Medulla oblongata (tissue), 1 donor: ENCODE measurements around the gene MT1F.
"Not testable (repeated sequence)": the region's sequence is repeated elsewhere in the genome, so short reads cannot be mapped to it uniquely, and the experiment has no call there.

Source experiments
- DNase-seq: peaks from one replicate; pipeline ENCODE4 v3.0.0-alpha.2; 2015; ENCODE audit errors: extremely low spot score

MT1F gene

DNA sequence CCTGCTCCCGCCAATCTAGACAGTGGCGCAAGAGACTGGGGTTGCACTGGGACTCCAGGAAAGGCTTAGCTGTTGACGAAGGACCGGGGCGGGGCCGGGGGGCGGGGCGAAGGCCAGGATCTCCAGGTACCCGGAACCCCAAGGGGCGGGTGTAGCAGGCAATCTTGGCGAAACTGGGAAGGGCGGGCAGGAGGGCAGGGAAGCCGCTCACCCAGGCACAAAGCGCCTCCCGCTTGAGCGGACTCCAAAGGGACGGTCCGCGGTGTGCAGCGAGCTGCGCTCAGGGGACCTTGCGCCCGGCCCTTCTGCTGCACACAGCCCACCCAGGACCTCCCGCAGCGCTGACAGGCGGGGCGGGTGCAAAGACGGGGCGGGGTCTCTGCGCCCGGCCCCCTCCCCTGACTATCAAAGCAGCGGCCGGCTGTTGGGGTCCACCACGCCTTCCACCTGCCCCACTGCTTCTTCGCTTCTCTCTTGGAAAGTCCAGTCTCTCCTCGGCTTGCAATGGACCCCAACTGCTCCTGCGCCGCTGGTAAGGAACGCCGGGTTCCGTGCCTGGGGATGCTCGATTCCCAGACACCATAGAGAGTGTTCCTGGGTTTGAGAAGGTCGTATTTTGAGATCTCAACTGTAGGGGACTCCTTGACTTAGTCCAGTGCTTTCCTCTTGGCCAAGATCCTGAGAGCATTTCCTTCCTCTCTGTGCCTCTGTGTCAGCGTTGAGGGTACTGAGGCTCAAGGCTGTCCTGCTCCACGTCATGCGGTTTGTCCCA lies at the start of gene MT1F:
MT1F (plus strand) TSS at position 405 of the 772 bp plus-strand sequence; CDS start at position 505, 100 bp downstream.
- peak; percentile 69 for DNase-seq

DNA sequence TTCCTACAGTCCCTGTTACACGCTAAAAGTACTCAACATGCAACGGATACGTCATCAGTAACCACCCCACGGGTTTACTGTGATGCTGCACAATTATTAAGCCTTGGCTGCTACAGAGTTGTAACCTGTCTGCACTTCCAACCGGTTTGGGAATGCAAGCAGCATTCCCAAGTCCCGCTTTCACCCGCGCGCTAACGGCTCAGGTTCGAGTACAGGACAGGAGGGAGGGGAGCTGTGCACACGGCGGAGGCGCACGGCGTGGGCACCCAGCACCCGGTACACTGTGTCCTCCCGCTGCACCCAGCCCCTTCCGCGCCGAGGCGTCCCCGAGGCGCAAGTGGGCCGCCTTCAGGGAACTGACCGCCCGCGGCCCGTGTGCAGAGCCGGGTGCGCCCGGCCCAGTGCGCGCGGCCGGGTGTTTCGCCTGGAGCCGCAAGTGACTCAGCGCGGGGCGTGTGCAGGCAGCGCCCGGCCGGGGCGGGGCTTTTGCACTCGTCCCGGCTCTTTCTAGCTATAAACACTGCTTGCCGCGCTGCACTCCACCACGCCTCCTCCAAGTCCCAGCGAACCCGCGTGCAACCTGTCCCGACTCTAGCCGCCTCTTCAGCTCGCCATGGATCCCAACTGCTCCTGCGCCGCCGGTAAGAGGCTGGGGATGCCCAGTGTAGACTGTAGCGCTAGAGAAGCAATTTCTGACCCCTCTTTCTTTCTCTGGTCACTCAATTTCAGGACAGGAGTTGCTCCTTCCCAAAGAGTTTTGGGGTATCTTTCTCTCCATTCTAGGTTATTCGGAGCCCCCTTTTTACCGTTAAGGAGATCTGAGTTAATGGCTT lies 49.5 kb upstream of the MT1F start, which contains the start of gene MT2A:
MT2A (plus strand) TSS at position 542 of the 833 bp plus-strand sequence; CDS start at position 614, 72 bp downstream.
- DNase-seq, result peak; percentile 93

DNA sequence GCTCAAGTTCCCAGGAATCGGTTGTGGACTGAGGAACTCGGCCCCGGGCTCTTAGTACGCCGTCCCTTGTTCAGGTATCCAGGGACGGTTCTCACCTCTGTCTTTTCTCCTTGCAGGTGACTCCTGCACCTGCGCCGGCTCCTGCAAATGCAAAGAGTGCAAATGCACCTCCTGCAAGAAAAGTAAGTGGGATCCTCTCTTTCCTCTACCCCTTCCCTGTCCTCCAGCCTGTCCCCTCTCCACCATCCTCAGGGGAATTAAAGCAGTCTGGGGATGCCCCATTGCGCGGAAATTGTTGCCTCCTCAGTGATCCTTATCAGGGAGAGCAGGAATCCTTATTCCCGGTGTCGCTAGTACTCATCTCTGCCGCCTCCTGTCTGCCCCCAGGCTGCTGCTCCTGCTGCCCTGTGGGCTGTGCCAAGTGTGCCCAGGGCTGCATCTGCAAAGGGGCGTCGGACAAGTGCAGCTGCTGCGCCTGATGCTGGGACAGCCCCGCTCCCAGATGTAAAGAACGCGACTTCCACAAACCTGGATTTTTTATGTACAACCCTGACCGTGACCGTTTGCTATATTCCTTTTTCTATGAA lies 48.8 kb upstream of the MT1F start:
- DNase-seq, result no peak

DNA sequence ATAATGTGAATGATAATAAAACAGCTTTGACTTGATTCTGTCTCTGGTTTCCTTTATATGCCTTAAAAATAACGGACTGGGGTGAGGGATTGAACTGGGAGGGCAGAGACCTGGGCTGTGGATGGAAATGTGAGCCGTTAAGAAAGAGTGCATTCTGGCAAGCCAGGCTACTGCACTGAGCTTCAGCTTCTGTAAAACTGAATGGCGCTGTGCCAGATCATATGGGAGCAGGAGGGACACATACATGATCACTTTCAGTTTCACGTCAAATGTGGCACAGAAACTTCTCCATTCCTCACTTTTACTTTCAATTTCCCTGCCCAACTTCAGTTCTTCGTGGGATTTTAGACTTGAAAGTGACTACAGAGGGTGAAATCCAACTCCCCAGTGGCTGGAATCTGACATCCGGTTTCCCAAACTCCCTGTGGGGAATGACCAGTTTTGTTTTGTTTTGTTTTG lies 48.3 kb upstream of the MT1F start:
- DNase-seq, result peak; percentile 92

DNA sequence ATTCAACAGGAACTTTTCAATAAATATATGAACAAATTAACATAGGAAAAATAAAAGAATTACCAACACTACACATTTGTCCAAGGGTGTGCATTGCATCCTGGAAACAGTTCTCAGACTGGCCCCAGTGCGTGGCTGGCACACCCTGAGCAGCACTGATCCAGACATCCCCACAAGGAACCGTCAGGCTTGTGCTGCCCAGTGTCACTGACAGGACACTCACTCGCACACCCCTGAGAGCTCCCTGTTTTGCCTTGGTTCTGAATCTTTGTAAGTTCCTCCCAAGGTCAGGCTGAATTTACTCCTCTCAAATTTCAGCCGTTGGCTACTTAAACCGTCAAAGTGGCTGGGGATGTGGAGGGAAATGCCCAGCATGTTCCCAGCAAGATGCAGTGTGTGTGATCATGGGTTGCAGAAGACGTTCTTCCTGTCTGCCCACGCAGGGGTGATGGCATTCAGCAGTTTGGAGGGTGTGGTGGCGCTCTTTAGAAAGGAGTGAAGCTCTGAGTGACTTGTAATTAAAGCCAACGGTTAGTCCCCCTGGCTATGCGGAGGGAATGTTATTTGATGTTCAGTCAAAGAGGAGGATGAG lies 47.6 kb upstream of the MT1F start:
- peak; percentile 75 for DNase-seq

DNA sequence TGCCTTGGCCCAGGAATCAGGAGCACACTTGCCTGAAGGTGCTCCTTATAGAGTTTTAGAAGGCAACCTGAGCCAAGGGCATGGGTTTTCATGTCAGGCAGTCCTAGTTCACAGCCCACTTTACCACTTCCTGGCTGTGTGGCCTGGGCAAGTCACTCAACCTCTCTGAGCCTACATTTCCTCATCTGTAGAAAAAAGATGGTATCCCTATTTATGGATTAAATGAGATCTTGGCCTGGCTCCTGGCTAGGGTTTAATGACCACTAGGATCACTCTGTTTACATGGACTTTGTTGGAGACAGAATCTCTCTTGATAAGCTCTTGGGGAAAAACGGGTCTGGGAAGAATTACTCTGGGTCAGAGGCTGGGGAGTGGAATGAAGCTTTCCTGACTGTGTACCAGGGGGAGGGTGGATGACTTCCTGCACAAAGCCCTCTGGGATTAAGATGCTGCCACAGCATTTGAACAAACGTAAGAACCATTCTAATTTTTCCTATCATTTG lies 47.1 kb upstream of the MT1F start:
- DNase-seq, result no peak

DNA sequence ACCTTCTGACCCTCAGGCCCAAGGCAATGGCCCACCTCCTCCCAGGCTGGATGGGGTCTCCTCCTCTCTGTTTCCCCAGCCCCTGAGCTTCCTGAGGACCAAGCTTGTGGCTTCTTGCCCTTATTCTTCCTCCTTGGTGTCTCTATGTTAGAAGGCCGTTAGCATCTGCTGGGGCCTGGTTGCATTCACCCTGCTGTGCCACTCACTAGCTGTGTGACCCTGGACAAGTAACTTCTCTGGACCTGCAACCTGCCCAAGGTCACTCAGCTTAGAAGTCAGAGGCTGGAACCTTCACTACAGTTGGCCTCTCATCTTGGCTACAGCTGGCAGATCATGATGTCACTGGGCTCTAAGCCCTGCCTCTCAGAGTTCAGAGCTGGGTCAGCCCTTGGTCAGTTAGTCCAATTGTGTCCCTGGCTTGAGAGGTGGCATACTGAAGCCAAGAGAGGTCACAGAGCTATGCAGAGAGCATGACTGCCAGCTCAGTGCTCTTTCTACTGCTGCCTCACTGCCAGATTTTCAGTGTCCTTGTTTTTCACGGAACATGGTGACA lies 46.4 kb upstream of the MT1F start:
- peak; percentile 82 for DNase-seq

DNA sequence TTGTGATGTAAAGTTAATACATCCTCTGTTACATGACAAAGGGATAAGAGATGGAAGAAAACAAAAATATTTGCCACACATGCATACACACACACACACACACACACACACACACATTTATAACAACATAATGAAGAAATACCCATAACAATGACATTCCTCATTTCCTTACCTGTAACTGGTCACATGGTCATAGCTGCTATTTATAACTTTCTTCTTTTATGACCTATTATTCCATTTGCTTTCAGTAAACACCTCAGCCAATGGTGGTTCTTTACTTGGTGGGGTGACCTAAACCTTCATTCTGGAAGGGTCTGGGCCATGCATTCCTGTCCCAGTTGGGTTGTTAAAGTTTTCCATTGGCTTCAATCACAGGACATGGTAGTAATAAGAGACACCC lies 44.1 kb upstream of the MT1F start:
- no peak for DNase-seq

DNA sequence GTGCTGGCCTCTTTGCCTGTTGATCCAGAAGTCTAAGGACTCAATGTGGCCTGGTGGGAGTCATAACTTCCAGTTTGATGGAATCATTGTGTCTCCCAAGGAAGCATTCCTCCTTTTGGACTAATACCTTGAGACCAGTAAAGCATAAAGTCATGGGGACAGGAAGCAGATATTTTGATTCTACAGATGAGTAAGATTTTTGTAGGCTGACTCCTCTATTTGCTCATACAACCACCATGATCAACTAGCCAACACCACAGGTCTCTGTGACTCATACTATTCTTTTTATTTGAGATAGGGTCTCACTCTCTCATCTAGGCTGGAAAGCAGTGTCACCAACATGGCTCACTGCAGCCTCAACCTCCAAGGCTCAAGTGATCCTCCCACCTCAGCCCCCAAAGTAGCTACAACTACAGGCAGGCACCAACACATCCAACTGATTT lies 43.2 kb upstream of the MT1F start:
- DNase-seq, result no peak

DNA sequence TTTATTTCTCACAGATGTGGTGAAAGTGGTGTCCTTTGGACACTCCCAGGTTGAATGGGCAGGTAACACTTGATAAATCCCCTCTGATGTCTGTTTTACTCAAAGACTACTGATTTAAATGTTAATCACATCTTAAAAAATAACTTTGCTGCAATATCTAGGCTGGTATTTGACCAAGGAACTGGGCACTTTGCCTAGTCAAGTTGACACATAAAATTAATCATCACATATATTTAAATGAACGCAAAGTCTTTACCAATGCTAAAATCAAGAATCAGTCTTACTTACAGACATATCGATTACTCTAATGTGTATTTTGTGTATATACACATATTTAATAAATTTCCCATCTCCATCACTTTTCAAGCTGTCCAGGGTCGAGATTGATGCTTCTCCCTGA lies 42.4 kb upstream of the MT1F start:
- DNase-seq, result no peak

DNA sequence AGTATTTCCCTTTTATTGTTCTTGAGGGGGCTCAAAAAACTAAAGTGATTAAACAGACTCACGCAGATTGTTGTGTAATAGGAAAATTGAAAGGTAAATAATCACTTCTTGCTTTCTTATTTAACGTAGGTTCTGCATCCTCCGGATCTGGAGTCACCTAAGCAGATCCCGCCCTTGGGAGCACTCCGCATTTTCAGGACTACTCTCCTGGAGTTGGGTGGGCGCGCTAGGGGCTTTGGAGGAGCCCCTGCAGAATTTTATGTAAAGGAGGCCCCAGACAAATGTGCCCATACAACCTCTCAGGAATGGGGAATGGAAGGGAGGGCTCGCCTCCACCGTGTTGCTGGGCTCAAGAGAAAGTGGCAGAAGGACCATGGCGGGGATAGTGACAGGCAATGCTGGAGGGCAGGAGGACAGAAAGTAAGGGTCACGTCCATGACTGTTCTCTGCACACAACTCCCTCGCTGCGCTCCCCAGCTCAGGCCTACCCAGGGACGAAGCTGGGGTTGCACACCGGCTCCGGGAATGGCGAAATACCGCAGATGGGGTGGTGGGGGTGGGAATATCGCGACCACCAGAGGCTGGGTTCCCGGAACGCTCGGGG lies 41.0 kb upstream of the MT1F start:
- no peak for DNase-seq

DNA sequence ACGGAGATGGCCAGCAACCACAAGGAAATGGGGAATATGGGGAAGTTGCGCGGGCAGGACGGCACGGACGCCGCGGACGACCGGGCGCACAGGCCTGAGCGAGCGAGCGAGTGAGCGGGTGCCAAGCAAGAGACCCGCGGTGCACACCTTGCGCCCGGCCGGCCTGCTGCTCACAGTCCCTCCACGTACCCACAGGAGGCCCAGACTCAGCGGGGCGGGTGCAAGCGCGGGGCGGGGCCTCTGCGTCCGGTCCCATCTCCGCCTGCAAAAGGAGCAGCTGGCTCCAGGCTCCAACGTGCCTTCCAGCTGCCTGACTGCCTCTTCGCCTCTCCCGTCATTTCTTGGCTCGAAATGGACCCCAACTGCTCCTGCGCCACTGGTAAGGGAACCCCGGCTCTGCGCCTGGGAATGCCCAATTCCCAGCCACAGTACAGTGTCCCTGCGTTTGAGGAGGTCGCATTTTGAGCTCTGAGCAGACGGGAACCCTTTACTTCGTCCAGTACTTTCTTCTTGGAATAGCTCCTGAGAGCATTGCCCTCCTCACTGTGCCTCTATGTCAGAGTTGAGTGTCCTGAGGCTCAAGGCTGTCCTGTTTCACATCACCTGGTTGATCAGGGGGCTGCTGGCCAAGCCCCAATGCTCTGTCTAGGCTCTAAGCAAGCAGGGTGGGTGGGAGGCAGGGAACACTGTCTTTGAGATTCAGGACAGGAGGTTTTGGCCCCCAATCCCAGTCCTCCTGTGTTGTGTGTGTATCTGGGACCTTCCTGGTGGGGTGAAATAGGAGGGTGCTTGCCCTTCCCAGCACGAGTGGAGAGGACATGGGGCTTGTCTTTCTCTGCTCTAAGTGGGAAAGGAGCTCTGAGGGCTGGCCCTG lies 40.3 kb upstream of the MT1F start:
- peak; percentile 55 for DNase-seq

DNA sequence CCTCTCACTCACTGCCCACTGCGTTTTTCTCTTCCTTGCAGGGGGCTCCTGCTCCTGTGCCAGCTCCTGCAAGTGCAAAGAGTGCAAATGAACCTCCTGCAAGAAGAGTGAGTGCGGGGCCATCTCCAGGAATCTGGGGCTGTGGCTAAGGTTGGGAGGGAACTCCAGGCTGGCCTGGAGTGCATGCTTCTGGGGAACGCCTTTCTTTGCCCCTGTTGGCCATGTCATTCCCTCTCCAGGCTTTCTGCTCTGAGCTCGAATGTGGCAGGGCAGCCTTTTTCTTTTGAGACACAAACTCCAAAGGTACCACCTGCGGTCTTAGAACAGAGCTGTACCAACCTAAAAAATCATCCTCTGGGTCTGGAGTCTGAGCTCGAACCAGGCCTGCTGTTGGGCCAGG lies 39.6 kb upstream of the MT1F start:
- DNase-seq, result no peak

DNA sequence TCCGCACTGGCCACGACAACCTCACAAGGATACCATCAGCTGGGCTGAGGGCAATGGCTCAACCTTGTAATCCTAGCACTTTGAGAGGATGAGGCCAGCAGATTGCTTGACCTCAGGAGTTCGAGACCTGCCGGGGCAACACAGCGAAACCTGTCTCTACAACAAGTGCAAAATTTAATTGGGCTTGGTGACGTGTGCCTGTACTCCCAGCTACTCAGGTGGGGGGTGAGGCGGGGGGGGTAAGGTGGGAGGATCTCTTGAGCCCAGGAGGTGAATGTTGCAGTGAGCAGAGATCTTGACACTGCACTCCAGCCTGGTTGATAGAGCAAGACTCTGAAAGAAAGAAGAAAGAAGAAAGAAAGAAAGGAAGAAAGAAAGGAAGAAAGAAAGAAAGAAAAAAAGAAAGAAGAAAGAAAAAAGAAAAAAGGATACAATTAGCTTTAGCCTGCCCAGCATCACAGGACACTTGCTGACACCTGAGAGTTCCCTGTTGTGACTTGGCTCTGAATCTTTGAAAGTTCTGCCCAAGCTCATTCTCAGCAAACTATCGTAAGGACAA lies 37.3 kb upstream of the MT1F start:
- no peak for DNase-seq

DNA sequence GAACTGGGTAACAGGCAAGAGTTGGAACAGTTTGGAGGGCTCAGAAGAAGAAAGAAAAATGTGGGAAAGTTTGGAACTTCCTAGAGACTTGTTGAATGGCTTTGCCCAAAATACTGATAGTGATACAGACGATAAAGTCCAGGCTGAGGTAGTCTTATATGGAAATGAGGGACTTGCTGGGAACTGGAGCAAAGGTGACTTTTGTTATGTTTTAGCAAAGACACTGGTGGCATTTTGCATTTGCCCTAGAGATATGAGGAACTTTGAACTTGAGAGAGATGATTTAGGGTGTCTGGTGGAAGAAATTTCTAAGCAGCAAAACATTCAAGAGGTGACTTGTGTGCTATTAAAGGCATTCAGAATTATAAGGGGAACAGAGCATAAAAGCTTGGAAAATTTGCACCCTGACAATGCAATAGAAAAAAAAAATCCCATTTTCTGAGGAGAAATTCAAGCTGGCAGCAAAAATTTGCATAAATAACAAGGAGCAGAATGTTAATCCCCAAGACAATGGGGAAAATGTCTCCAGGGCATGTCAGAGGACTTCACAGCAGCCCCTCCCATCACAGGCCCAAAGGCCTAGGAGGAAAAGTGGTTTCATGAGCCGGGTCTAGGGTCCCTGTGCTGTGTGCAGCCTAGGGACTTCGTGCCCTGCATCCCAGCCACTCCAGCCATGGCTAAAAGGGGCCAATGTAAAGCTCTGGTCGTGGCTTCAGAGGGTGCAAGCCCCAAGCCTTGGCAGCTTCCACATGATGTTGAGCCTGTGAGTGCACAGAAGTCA lies 35.9 kb upstream of the MT1F start:
- DNase-seq, result not testable (repeated sequence)

DNA sequence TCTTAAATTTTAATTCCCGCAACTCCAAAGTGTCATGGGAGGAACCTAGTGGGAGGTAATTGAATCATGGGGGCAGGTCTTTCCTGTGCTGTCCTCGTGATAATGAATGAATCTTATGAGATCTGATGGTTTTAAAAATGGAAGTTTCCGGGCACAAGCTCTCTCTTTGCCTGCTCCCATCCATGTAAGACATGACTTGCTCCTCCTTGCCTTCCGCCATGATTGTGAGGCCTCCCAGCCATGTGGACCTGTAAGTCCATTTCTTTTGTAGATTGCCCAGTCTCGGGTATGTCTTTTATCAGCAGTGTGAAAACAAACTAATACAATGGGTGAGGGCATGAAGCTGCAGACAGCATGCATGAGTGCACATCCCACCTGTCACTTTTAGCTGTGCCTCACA lies 34.6 kb upstream of the MT1F start:
- DNase-seq, result not testable (repeated sequence)

DNA sequence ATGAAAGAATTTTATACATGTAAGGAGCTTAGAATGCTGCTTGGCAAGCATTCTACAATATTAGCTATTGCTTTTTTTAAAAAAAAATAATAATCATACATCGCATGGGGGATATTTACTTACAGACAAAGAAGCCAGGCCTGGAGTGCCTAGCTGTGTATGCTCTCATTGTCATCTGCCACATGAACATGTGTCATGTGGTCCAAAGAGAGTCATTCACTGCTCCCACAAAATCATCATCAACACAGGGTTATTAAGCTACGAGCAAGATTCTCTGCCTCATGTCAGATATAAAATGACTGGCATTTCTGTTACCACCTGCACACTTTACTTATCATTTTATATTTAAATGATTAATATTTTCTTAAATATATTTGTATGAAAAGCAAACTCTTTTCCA lies 34.1 kb upstream of the MT1F start:
- DNase-seq, result no peak

DNA sequence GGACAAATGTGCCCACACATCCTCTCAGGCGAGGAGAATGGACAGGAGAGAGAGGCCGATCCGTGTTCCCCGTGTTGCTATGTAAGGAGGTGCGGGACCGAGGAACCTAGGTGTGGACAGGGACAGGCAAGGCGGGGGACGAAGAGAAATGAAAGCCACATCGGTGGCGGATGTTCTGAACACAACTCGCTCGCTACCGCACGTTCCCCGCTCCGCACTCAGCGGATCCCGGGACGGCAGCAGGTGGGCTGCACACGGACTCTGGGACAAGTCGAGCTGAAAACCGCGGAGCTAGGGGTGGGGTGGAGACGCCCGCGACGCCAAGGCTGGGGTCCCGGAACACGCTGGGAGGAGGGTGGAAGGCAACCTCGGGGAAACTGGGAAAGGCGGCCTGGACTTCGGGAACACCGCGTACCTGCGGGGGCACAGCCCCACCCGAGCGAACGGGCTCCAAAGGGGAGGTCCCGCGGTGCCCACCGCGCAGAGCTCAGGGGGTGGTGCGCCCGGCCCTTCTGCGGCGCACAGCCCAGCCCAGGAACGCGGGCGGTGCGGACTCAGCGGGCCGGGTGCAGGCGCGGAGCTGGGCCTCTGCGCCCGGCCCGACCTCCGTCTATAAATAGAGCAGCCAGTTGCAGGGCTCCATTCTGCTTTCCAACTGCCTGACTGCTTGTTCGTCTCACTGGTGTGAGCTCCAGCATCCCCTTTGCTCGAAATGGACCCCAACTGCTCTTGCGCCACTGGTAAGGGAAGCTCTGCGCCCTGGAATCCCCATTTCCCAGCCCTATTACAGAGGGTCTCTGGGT lies 32.4 kb upstream of the MT1F start, which contains the start of gene MT1E:
MT1E (plus strand) TSS at position 642 of the 803 bp plus-strand sequence; CDS start at position 713, 71 bp downstream.
- peak; percentile 68 for DNase-seq
